Measurements from ENCODE around the gene COPRS. TPM values are rescaled to one million over a fixed set of nuclear protein-coding genes. Genes with fewer than 3 reads are reported as not detected.
"Not testable (repeated sequence)": the region's sequence is repeated elsewhere in the genome, so short reads cannot be mapped to it uniquely, and the experiment has no call there.

Gene COPRS
- total RNA-seq, 1 donor, result 7.9 TPM

DNA sequence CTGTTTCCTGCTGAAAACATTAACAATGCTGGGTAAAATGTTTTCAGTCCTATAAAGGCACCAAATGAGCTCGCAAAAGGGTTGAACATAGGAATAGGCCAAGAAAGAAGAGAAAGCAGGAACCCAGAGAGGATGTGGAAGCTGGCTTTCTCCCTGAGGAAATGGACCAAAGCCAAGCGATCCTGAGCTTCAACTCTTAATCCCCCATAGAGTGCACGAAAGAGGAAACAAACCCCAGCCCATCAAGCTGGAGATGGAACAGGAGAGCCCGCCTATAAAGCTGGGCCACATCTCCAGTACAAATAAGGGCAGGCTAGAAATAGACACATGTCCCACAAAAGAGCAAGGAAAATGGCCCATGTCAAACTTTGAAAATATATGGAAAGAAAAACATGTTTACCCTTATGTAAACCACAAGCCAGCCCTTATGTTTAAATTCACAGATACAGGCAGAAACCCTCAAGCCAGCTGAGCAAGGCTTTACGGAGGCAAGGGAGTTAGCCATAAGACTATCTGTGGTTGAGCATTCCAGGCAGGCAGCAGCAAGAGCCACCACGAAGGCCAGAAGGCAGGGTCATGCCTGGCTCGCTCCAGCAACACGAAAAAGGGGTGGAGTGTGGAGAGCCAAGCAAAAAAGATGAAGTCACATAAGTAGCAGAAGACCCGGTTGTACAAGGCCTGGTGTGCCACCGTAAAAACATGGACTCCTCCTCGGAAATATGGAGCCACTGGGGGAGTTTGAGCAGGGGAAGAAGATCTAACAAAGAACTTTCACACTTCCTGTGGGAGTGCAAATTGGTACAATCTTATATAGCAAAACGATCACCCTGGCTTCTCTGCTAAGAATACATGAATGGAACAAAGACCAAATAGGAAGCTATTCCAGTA, 27.8 kb downstream of the COPRS start:
- Histone ChIP-seq H3K4me3 (ENCODE audit: low read length) (no peak overlapping the region), H3K27me3 (ENCODE audit: insufficient read depth, low read length) (no peaks in the 10 kb centered on the region), H3K9me3 (ENCODE audit: low read depth, low read length) (no peaks in the 10 kb centered on the region), H3K4me1 (ENCODE audit: insufficient read depth, low read length) (peaks cover 12% of the 10 kb centered on the region)

DNA sequence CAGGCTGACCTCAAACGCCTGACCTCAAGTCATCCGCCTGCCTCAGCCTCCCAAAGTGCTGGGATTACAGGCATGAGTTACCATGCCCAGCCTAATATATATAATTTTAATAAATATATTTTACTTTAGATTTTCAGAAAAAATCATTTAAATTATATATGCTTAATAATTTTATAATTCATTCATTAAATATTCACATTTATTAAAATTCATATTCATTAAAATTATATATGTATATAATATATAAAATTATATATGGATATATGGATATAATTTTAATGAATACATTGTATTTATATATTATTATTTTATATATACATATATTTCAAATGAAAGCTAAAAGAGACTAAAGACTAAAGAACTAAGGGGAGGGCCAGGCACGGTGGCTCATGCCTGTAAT, 29.4 kb downstream of the COPRS start:
- peaks cover 6% of the 10 kb centered on the region for H3K4me1 ChIP-seq (ENCODE audit: insufficient read depth, low read length)
- no peaks in the 10 kb centered on the region for H3K9me3 ChIP-seq (ENCODE audit: low read depth, low read length)
- H3K4me3 ChIP-seq (ENCODE audit: low read length), result no peak overlapping the region
- no peaks in the 10 kb centered on the region for H3K27me3 ChIP-seq (ENCODE audit: insufficient read depth, low read length)

DNA sequence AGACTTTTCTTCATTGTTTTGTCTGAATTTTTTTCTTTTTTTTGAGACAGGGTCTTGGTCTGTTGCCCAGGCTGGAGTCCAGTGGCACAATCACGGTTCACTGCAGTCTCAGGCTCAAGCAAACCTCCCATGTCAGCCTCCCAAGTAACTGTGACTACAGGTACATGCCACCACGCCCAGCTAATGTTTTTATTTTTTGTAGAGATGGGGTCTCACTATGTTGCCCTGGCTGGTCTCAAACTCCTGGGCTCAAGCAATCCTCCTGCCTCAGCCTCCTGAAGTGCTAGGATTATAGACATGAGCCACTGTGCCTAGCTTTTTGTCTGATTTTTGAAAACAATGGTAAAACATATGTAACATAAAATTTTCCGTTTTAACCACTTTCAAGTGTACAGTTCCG, 30.1 kb downstream of the COPRS start:
- not testable (repeated sequence) for H3K27me3 ChIP-seq (ENCODE audit: insufficient read depth, low read length); H3K4me3 ChIP-seq (ENCODE audit: low read length); H3K9me3 ChIP-seq (ENCODE audit: low read depth, low read length); H3K4me1 ChIP-seq (ENCODE audit: insufficient read depth, low read length)

DNA sequence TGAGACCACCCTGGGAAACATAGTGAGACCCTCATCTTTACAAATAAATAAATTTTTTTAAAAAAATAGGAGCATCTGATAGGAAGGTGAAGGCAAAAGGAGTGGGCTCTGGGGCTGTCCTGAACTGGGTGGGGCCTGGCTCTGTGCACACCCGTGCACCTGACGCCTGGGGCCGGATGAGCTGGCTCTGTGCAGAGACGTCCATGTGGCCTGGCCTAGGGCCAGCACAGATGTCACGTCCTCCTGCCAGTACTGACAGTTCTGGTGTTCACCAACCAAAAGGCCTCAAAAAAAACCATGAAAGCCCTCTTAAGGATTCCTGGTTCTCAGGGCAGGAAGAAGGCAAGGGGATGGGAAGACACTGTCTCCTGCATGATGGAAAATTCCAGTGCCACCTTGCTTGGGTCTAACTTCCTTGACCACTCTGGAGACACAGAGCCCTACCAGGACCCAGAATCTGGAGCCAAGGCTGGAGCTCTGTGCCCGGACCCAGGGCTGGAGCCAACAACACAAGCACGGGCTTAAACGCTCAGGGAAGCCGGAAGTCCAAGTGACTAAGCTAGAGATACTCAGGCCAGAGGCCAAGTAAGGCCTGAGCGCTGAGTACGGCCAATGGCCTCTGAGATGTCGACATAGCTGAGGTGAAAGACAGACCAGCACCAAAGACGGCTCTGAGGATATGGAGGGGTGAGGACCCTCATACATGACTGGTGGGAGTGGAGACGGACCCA, 32.9 kb downstream of the COPRS start:
- H3K4me1 ChIP-seq (ENCODE audit: insufficient read depth, low read length), result no peaks in the 10 kb centered on the region
- H3K9me3 ChIP-seq (ENCODE audit: low read depth, low read length), result no peaks in the 10 kb centered on the region
- H3K27me3 ChIP-seq (ENCODE audit: insufficient read depth, low read length), result no peaks in the 10 kb centered on the region
- no peak overlapping the region for H3K4me3 ChIP-seq (ENCODE audit: low read length)

DNA sequence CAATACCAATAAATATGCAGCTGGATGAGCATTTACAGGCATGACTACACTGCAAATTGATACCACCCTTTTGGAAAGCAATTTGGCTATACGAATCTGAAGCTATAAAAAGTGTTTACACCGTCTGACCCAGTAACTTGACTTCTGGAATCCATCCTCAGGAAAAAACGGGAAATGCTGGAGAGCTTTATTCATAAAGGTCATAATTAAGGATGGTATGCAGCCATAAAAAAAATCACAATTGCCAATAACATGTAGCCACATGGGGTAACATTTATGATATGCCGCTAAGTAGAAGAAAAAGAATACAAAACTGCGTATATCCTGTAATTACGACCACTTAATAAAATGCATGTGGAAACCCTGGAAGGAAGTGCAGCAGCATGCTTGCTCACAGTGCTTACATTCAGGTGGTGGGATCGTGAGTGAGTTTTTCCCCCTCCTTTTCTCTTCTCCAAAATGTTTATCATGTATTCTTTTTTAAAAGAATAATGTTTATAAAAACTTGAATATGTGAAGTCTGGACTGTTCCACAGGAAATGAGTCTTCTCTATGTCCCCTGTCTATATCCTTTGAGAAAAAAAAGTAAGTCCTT, 34.2 kb downstream of the COPRS start:
- H3K4me3 ChIP-seq (ENCODE audit: low read length), result no peak overlapping the region
- H3K9me3 ChIP-seq (ENCODE audit: low read depth, low read length), result no peaks in the 10 kb centered on the region
- no peaks in the 10 kb centered on the region for H3K4me1 ChIP-seq (ENCODE audit: insufficient read depth, low read length)
- no peaks in the 10 kb centered on the region for H3K27me3 ChIP-seq (ENCODE audit: insufficient read depth, low read length)

DNA sequence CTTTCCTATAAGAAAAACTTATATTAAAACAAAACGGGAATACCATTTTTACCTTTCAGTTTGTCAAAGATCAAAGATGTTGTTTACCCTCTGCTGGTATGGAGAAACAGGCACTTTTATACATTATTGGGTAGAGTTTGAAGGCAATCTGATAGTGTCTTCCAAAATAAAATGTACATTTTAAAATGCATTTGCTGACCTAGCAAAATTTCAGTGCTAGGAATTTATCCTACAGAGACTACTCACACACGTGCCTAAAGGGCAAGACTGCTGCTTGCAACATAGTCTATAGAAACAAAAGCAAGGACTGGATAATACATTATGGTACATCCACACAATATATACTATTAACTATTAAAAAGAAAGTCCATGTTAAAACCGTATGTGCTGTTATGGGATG, 36.0 kb downstream of the COPRS start:
- Histone ChIP-seq H3K27me3 (ENCODE audit: insufficient read depth, low read length) (no peaks in the 10 kb centered on the region), H3K9me3 (ENCODE audit: low read depth, low read length) (no peaks in the 10 kb centered on the region), H3K4me3 (ENCODE audit: low read length) (no peak overlapping the region), H3K4me1 (ENCODE audit: insufficient read depth, low read length) (no peaks in the 10 kb centered on the region)

DNA sequence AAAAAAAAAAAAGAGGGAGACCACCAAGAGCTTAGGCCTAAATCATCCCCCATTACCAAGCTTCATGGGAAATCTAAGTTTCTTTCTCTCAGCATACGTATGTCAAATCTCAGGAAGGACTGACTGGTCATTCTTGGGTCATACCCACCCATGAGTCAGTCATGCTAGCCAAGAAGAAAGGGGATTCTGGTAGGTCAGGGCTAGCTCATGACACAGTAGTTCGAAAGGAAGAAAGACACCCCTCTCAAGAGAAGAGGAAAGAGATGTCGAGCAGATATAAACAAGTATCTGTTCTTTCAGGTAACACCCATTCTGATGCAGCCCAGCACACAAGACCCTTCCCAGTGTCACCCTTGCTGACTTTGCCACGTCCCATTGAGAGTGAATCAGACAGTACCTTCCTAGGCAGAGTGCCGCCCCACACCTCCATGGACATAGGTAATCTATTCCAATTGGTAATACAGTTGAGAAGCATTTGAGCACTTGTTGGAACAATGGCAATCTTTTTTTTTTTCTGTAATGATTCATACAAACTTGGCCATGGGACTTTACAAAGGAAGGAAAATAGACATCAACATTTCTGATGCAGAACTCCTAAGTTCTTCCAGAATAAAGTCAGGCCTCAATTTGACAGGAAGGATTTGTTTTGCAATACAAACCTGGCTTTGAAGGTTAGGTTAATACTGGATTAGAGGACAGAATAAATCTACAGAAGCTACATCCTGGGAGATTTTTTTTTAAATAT, 38.2 kb downstream of the COPRS start:
- no peaks in the 10 kb centered on the region for H3K27me3 ChIP-seq (ENCODE audit: insufficient read depth, low read length)
- H3K4me1 ChIP-seq (ENCODE audit: insufficient read depth, low read length), result no peaks in the 10 kb centered on the region
- no peaks in the 10 kb centered on the region for H3K9me3 ChIP-seq (ENCODE audit: low read depth, low read length)
- H3K4me3 ChIP-seq (ENCODE audit: low read length), result no peak overlapping the region

DNA sequence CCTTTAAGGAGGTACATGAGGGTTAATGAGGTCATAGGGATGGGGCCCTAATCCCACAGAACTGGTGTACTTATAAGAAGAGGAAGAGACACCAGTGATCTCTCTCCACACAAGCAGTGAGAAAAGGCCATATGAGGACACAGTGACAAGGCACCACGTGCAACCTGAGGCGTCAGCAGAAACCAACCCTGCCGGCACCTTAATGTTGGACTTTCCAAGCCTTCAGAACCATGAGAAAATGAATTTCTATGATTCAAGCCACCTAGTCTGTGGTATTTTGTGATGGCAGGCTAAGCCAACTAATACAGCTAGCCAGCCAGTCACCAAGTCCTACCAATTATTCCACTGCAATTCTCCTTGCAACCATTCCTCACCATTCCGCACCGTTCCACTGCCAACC, 39.5 kb downstream of the COPRS start:
- Histone ChIP-seq H3K4me1 (ENCODE audit: insufficient read depth, low read length) (no peaks in the 10 kb centered on the region), H3K9me3 (ENCODE audit: low read depth, low read length) (no peaks in the 10 kb centered on the region), H3K27me3 (ENCODE audit: insufficient read depth, low read length) (no peaks in the 10 kb centered on the region), H3K4me3 (ENCODE audit: low read length) (no peak overlapping the region)

DNA sequence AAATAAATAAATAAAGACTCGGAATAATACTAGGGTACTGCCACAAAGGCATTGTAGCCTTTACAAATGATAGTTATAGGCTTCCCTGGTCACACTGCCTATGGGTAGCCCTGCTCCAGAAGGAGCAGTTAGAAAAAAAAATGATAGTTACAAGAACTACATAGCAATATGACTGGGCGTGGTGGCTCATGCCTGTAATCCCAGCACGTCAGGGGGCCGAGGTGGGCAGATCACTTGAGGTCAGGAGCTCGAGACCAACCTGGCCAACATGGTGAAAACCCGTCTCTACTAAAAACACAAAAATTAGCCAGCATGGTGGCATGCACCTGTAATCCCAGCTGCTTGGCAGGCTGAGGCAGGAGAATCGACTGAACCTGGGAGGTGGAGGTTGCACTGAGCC, 40.2 kb downstream of the COPRS start:
- H3K27me3 ChIP-seq (ENCODE audit: insufficient read depth, low read length); H3K4me3 ChIP-seq (ENCODE audit: low read length); H3K4me1 ChIP-seq (ENCODE audit: insufficient read depth, low read length); H3K9me3 ChIP-seq (ENCODE audit: low read depth, low read length): not testable (repeated sequence)

DNA sequence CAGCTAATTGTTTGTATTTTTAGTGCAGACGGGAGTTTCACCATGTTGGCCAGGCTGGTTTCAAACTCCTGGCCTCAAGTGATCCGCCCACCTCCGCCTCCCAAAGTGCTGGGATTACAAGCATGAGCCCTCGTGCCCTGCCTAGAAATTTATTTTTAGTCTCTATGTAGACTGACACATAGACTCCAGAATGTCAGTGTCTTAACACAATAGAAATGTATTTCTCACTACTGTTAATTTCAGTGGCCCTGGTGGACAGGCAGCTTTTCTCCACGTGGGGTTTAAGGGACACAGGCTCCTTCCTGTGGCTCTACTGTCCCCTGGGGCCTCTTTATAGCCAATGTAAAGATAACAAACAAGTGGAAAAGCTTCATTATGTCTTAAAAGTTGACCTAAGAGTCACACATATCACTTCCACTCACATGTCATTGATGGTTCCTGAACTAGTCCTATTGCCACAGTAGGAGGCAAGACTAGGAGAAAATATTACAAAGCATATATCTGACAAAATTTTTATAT, 43.8 kb downstream of the COPRS start:
- no peak overlapping the region for H3K4me3 ChIP-seq (ENCODE audit: low read length)
- H3K27me3 ChIP-seq (ENCODE audit: insufficient read depth, low read length), result no peaks in the 10 kb centered on the region
- no peaks in the 10 kb centered on the region for H3K9me3 ChIP-seq (ENCODE audit: low read depth, low read length)
- H3K4me1 ChIP-seq (ENCODE audit: insufficient read depth, low read length), result no peaks in the 10 kb centered on the region

DNA sequence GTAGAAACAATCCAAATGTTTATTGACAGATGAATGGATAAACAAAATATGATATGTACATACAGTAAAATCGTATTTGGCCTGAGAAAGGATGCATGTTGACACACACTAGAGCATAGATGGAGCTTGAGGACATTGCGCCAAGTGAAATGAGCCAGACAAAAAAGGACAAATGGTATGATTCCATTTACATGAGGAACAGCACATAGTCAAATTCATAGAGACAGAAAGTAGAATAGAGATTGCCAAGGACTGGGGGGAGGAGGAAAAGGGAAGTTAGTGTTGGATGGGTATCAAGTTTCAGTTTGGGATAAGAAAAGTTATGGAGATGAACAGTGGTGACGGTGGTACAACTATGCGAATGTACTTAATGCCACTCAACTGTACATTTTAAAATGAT, 47.9 kb downstream of the COPRS start:
- H3K4me3 ChIP-seq (ENCODE audit: low read length), result no peak overlapping the region
- H3K27me3 ChIP-seq (ENCODE audit: insufficient read depth, low read length), result no peaks in the 10 kb centered on the region
- no peaks in the 10 kb centered on the region for H3K9me3 ChIP-seq (ENCODE audit: low read depth, low read length)
- H3K4me1 ChIP-seq (ENCODE audit: insufficient read depth, low read length), result no peaks in the 10 kb centered on the region

DNA sequence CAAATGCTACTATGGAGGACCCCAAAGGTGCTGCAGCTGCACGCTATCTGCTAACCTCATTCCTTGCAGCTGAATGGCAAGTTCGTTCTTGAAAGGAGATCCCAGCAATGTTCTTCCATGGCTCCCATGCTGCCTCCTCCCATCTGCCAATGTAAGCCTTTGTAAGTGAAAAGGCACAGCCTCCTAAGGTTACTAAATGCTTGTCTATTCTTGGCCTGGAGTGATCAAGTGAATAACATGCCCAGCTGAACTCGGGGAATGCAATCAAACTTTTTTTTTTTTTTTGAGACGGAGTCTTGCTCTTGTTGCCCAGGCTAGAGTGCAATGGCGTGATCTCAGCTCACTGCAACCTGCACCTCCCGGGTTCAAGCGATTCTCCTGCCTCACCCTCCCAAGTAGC, 49.2 kb downstream of the COPRS start:
- not testable (repeated sequence) for H3K4me3 ChIP-seq (ENCODE audit: low read length); H3K27me3 ChIP-seq (ENCODE audit: insufficient read depth, low read length); H3K4me1 ChIP-seq (ENCODE audit: insufficient read depth, low read length); H3K9me3 ChIP-seq (ENCODE audit: low read depth, low read length)

DNA sequence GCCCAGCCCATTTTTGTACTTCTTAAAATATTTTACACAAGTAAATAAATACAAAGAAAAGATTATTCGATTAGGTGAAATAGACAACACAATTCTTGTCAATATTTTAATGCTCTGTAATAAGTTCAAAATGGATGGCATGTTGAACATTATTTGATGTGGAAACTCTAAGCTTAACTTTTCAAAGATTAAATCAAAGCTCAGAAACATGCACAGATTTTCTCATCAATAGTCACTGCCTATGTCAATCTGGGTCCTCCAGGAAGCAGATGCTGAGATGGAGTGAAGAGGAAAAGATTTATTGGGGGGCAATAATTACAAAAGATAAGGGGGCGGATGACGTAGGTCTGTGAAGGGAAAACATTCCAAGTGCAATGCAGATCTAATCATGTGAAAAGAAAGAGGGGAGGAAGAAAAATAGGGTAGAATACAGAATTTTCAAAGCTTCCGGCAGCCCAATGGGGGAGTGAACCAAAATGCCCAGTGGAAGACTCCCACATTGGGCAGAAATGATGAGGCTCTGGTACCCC, 50.5 kb downstream of the COPRS start:
- Histone ChIP-seq H3K4me3 (ENCODE audit: low read length) (no peak overlapping the region), H3K27me3 (ENCODE audit: insufficient read depth, low read length) (no peaks in the 10 kb centered on the region), H3K4me1 (ENCODE audit: insufficient read depth, low read length) (no peaks in the 10 kb centered on the region), H3K9me3 (ENCODE audit: low read depth, low read length) (no peaks in the 10 kb centered on the region)

DNA sequence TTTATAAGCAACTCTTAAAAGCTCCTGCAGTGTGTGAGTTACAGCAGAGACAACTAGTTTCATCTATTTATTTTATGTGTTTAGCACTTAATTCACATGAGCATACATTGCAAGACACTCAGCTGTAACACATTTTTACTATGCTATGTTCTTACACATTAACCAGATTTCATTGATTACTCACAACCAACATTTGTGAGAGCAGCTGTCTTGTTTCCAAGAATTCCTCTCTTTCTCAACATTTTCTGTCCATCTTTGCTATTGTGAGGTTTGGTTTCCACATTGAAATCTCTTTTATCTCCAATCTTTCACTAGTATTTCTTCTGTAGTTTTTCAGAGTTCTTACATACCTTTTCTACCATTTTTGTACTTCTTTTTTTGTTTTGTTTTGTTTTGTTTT, 51.2 kb downstream of the COPRS start:
- no peaks in the 10 kb centered on the region for H3K27me3 ChIP-seq (ENCODE audit: insufficient read depth, low read length)
- no peak overlapping the region for H3K4me3 ChIP-seq (ENCODE audit: low read length)
- H3K9me3 ChIP-seq (ENCODE audit: low read depth, low read length), result no peaks in the 10 kb centered on the region
- no peaks in the 10 kb centered on the region for H3K4me1 ChIP-seq (ENCODE audit: insufficient read depth, low read length)

DNA sequence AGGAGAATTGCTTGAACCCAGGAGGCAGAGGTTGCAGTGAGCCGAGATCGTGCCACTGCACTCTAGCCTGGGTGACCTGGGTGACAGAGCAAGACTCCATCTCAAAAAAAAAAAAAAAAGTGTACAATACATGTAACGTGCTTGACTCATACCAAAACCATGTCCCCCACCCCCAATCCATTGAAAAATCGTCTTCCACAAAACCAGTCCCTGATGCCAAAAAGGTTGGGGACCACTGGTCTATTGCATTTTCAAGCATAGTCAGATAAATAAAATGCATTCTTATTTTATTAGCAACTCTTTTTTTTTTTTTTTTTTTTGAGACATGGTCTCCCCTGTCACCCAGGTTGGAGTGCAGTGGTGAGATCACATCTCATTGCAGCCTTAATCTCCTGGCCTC, 52.1 kb downstream of the COPRS start:
- H3K27me3 ChIP-seq (ENCODE audit: insufficient read depth, low read length), result no peaks in the 10 kb centered on the region
- H3K4me1 ChIP-seq (ENCODE audit: insufficient read depth, low read length), result no peaks in the 10 kb centered on the region
- no peak overlapping the region for H3K4me3 ChIP-seq (ENCODE audit: low read length)
- H3K9me3 ChIP-seq (ENCODE audit: low read depth, low read length), result no peaks in the 10 kb centered on the region

All from mononuclear cell (primary cell).